ENCODE results near the gene EN1.

Gene EN1

GRCh38 chr2:118855451-118856279, 8.2 kb upstream of the EN1 start:
- peak; percentile 93 for DNase-seq

- no peak for DNase-seq
Measured at GRCh38 chr2:118854507-118855345, 7.3 kb upstream of the EN1 start.

DNA sequence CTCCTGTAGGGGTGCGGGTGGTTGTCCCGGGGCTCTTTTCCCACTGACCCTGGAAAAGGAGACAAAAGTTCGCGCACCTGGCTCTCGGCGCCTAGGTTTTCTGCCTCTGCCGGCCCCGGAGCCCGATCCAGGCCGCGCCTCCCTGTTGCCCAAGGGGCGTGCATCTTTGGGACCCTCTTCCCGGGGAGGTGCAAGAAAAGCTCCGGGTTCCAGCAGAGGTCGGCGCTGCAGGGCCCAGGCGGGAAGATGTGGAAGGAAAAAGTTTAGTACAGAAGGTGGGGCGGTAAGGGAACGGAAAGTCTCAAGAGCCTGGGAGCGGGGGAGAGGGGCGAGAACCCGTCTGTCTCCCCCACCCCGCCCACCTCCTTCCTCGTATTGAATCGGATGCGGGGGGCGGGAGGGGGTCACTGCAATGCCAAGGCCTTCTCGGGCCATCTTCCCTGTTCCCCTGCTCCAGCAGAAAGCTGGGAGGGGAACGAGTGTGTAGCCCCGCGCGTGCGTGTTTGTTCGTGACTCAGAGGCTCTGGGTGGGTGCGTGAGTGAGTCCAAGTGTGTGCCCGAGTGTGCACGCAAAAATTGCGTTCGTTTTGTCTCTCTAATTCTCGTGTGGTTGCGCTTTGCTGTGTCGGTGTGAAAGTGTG, 6.3 kb upstream of the EN1 start:
- DNase-seq: no peak

DNA sequence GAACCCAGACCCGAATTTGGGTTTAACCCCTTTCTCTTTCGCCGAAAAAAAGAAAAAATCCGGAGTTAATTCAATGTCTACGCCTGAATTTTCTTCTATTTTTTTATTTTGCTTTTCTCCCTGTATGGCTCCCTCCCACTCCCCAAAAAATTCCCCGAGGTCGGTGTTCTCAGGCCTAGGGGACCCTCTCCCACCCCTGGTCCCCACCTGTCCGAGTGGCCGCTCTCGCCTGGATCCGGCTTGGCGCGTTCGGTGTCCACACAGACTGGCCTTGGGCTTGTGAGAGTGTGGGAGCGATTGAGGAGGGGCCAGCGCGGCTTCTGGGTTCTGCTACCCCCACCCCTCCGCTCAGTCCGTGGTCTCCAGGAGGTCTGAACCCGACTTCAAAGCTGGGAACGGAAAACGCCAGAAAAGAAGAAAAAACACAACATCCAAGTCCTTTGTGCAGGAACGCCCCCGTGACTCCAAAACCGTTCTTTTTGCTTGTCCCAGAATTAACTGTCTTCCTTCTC, 5.7 kb upstream of the EN1 start:
- no peak for DNase-seq

DNA sequence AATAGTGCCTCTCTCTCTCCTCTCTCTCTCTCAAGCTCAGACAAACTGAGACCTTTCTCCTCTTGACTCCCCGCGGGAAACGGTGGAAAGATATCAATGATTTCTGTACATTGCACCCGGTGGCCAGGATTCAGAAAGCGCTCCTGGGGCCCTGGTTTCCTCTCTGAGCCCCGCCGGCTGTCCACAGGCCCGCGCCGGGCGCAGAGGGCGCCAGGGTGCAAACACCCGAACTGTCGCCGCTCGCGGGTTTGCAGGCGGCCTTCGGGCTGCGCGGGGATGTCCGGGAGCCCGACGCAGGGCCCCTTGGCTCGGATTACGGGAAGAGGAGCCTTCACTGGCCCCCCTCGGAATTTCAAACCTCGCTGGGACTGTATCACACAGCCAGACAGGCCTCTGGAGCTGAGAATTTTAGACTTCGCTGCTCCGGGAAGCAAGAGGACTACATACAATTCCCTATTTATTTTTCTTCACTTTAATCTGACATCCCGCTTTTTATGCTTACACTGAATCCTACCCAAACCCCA, 5.2 kb upstream of the EN1 start:
- peak; percentile 27 for DNase-seq

GRCh38 chr2:118851650-118852049, 4.2 kb upstream of the EN1 start:
- DNase-seq: no peak

DNA sequence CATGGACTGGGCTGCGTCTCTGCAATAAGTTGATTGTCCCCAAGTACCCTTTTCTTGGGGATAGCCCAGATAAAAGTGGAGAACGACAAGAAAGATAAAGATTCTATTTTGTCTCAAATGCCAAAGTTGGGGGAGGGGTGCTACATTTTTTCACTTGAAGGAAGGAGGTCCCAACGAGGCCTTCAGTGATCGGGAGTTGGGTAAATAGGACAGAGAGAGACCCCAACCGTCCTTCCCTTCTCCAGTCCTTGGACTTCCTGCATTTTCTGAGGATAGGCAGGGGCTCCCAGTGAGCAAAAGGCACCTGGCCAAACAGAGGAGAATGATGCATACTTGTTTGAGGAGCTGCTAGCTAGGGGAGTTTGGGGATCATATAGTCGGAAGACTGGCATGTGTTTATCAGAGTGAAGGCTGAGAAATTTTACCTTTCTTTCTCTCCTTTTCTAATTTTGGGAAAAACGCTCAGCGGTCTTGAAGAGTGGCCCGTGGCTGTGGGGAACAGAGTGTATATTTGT, 3.5 kb upstream of the EN1 start:
- DNase-seq: no peak

DNA sequence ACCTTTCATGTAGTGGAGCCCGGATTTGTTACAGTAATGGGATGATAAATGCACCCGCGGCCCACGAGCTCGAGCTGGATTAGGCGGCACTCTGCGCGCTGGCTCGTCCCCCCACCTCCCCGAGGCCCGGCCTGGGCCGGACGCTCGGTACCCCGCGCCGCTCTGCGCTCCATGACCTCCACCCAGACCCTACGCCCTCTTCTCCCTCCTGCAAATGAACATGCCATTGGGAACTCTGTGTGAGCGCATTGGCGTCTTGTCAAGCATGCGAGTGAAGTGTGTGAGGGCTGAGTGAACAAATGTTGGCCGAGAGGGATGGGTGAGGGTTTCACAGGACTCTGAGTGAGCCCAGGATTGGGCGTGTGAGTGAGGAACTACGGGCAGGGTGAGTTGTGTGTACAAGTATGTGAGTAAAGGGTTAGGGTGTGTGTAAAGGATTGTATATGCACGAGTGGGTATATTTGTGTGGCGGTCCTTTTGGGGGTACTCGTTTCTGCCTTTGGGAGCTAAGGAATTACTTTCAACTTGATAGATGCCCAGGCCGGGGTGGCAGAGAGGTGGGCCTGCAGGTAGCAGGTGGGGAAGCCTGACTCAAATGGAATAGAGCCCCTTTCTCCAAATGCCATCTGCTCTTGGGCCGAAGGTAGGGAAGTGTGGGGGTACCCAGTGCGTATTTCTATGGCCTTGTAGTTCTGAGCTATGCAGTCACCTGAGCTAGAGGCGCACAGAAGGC, 2.9 kb upstream of the EN1 start:
- DNase-seq: no peak

DNA sequence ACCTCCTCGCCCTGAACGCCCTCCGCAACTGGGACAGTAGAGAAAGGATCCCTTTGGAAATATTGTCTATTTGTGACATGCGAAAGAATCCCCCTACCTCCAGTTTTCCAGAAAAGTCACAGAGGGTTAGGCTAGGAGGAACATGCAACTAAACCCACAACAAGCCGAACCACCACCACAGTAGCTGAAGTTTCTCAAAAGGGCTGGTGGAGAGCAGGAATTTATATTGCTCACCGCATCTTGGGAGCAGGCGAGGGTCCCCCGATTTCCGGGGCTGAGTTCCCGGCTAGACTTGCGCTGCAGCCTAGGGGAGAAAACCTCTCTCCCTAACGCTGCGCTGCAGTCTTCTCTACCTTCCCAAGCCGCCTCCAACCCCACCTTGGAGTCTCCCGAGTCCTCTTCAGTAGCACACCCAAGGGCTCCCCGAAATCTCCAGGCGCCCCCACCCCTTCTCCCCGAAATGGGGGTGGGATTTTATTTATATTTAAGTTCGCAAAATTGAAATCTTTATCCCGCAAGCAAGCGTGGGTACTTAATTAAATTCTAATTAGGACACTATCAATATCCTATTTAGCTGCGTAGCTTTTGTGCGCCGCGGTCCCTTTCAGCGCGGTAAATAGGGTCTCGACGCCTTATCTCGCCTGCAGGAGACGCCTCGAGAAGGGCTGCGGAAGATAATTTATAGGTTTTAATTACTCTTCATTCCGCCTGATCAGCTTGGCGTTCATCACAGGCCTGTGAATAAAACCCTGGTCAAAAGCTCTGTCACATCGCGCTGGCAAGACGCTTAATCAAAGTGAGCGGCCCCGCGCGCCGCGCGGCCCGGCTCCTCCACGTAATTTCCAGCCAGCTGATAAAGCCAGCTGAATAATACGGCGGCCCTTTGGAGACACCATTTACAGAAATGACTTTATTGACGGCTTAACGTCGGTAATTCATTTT, 2.0 kb upstream of the EN1 start:
- DNase-seq: no peak

DNA sequence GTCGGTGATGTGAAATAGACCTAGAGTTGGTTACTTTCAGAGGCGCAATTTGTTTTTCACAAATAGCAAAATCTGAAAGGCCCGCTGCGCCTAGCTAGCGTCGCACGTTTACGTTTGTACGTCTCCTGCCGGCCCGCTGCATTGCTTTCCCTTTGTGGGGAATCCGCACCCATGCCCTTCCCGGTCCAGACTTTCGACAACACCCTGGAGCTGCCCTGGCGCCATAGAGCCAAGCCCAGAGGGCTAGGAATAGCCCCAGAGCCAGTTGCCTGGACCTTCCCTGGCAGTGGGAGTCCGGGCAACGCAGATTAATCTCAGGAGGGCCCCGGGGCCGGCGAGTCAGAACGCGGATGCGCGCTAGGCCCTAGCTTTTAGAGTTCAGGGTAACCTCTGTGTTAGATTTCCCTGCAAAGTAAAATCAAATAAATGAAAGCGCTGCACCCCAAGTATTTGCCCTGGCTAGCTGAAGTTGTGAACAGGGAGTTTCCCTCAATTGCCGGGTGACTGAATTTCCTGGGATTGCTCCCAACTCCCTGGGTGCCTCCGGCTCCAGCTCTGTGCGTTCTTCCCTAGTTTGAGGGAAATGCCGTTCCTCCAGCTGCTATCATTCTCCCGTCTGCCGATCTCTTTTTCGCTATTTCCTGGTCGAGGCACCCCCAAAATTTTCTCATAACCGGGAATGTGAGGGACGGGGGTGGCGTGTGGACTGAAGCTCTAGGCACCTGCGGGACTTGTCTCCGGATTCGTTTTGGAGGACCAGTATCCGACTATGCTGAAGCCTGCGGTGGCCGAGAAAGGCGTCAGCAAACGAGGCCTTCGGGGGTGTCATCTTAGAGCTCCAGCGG, 1.2 kb upstream of the EN1 start:
- DNase-seq: peak; percentile 26

GRCh38 chr2:118847762-118848172, 319 bp upstream of the EN1 start:
- DNase-seq: peak; percentile 41

GRCh38 chr2:118846442-118846952, 951 bp downstream of the EN1 start:
- no peak for DNase-seq

DNA sequence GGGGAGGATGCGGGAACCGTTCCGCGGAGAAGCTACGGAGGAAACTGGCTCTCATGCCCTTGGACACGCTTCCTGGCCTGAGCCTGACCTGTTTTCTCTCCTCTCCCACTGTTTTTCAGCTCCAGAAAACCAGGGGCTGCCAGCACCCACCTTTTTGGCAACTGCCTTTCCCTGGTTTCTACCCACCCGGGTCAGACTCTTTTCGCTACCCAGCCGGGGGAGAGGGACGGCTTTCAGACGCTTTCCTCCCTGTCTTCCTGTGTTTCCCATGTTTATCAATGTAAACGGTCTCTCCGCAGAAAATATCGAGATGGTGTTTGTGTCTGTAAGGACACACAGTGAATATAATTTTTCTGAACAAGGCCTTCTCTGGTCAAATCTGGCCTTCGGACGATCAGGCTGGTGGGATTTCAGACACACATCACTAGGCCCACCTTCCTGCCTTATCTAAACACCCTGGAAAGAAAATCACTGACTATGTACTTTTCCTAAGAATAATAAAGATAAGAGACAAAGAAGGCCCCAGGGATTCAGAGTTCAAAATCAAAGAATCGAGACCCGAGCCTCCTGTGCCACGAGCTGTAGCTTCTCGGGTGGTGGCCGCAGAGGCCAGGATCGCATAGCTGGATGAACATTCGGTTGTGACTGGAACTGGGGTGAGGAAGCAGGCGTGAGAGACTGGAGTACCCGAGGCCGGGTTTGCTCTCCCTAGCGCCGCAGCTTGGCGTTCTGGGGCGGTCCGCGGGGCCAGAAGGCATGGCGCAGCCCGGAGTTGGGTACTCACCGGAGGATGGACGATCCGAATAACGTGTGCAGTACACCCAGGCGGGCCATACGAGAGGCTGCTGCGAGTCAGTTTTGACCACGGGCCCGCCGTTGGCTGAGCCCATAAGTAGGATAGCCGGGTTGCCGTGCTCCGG, 1.7 kb downstream of the EN1 start:
- peak; percentile 26 for DNase-seq

GRCh38 chr2:118845005-118845521, 2.4 kb downstream of the EN1 start:
- no peak for DNase-seq

DNA sequence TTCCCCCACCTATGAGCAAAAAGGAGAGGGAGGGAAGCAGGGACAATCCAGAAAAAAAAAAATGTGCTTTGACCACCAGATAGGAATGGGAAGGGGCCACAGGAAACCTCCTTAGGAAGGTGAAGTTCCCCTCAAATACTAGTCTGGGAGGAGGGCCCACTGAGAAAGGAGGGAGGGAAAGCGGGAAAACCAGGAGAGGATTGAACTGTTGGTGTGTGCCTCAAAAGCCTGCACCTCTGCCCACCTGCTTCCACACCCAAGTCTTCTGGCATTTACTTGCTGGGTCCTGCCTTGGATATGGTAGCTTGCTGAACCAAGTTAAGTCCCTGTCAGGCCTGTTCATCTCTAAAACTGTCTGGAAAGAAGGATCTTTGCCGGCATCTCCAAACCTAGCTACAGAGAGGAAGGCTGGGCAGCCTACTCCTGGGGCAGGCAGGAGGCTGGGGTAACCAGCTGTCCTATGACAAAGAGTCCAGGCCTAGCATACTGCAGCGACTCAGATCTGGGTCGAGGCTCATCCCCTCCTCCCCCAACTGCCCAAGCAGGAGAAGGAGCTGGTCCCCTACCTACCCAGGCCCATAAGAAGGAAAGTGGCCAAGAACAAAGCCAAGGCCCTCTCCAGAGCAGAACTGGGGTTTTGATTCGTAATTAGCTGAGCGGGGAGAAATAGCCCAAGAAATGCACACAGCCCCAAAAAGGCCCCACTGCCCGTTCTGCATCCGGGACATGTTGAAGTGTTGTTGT, 3.0 kb downstream of the EN1 start:
- DNase-seq: no peak

GRCh38 chr2:118843483-118844132, 3.8 kb downstream of the EN1 start:
- no peak for DNase-seq
